ENCODE measurements around the gene OSCP1.
"Not testable (repeated sequence)": the region's sequence is repeated elsewhere in the genome, so short reads cannot be mapped to it uniquely, and the experiment has no call there.

- TF ChIP-seq POLR2AphosphoS5 (IDR thresholded peaks at IDR 0.05; ENCODE audit: low read depth, low read length); JUND (IDR thresholded peaks at IDR 0.05); EP300 (IDR thresholded peaks at IDR 0.05; ENCODE audit: borderline replicate concordance in 1 of 2, low read depth in 1 of 2, low read length in 1 of 2); MAX (IDR thresholded peaks at IDR 0.05; ENCODE audit: low read depth): not testable (repeated sequence)
- TF ChIP-seq, protein P1, sequence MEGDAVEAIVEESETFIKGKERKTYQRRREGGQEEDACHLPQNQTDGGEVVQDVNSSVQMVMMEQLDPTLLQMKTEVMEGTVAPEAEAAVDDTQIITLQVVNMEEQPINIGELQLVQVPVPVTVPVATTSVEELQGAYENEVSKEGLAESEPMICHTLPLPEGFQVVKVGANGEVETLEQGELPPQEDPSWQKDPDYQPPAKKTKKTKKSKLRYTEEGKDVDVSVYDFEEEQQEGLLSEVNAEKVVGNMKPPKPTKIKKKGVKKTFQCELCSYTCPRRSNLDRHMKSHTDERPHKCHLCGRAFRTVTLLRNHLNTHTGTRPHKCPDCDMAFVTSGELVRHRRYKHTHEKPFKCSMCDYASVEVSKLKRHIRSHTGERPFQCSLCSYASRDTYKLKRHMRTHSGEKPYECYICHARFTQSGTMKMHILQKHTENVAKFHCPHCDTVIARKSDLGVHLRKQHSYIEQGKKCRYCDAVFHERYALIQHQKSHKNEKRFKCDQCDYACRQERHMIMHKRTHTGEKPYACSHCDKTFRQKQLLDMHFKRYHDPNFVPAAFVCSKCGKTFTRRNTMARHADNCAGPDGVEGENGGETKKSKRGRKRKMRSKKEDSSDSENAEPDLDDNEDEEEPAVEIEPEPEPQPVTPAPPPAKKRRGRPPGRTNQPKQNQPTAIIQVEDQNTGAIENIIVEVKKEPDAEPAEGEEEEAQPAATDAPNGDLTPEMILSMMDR (IDR thresholded peaks at IDR 0.05): not testable (repeated sequence)
These were observed 39.2 kb upstream of the OSCP1 start for GRCh38 chr1:36489258-36490051.

Measured in SK-N-SH (cell line).